Measurements from ENCODE around the gene PROP1.
"Not testable (repeated sequence)": the region's sequence is repeated elsewhere in the genome, so short reads cannot be mapped to it uniquely, and the experiment has no call there.

PROP1 gene

DNA sequence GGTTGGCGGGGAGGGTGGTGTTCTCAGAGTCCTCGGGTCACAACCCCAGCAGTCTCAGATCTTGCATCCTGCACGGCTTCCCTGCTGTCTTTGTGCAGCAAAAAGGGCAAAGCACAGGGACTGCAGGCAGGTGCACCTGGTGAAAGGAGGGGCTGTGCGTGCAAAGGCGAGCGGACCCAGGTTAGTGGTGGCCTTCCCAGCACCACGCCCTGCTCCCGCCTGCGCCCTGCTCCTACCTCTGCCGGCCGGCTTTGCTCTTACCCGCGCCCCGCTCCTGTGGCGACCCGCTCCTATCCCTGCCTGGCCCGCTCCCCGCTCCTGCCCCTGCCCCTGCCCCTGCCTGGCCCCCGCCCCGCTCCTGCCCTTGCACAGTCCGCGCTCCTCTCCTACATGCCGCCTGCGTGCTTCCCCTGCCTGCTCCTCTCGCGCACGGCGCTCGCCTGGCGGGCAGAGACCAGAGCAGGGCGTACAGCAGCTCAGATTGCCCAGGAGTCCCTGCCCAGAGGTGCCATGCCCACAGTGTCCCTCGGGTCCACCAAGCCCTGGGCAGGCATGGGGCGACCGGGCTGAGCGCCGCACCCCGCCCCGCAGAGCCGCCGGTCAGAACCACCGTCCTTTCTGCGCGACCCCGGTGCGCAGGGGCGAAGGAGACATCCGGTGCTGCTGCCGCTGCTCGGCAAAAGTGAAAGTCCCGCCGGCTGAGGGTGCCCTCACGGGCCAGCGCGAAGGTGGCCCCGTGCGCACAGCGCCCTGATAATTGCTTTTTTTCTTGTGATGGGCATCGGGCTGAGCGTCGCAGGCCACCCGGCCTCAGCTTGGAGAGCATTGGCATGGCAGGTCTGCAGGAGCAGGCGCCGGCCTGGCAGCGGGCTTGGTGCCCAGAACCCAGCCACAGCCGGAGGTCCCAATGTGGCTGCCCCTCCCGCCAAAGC is 52.0 kb downstream of the PROP1 start:
- not testable (repeated sequence) for H3K27me3 ChIP-seq (ENCODE audit: insufficient read depth, poor library complexity, severe bottlenecking); H3K4me3 ChIP-seq (replicated peaks; ENCODE audit: insufficient read depth, low read length); DNase-seq (ENCODE audit: low read depth in 1 of 2, low spot score in 1 of 2); H3K27ac ChIP-seq (replicated peaks)

DNA sequence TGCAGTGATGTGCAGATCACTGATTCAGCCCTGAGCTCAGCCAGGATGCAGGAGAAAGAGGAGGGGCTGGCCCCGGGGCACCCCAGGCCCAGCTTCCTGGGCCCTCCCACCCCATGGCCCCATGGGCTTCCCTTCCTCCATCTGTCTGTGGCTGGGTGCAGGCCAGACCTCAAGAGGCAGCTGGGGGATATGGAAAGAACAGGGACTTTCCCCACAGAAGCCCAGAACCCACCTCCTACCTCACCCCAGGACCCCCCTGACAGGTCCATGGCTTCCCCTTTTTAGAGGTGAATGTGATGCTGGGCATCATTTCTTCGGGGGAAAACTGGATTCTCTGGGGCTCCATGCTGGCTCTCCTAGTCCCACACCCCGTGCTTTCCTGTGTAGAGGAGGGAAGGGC is 53.1 kb downstream of the PROP1 start:
- DNase-seq (ENCODE audit: low read depth in 1 of 2, low spot score in 1 of 2); H3K4me3 ChIP-seq (replicated peaks; ENCODE audit: insufficient read depth, low read length); H3K27me3 ChIP-seq (ENCODE audit: insufficient read depth, poor library complexity, severe bottlenecking); H3K27ac ChIP-seq (replicated peaks): not testable (repeated sequence)
